ENCODE results near the gene IGFLR1. TPM values are rescaled to one million over a fixed set of nuclear protein-coding genes. Genes with fewer than 3 reads are reported as not detected.
A peak's percentile ranks its signal among the peaks of the same experiment; 100 is the strongest.

Gene IGFLR1
- total RNA-seq, 1 donor from 2014 or later: 16.9 TPM

- H3K4me1 ChIP-seq: peaks cover 19% of the 10 kb centered on the region
- no peaks in the 10 kb centered on the region for H3K27me3 ChIP-seq
- DNase-seq: no peak
- intact Hi-C loops (cut with DNase I): no loop called here
- TF ChIP-seq CTCF (IDR thresholded peaks at IDR 0.05): no peak
- H3K9me3 ChIP-seq: no peaks in the 10 kb centered on the region
- H3K36me3 ChIP-seq: peaks cover 30% of the 10 kb centered on the region
- no peak overlapping the region for H3K27ac ChIP-seq
- H3K4me3 ChIP-seq: no peak overlapping the region
- ATAC-seq: no peak
Observed at GRCh38 chr19:35751839-35752745, 9.8 kb upstream of the IGFLR1 start.

GRCh38 chr19:35750167-35750566, 7.9 kb upstream of the IGFLR1 start:
- Histone ChIP-seq H3K27ac (no peak overlapping the region), H3K9me3 (no peaks in the 10 kb centered on the region), H3K4me3 (no peak overlapping the region), H3K27me3 (no peaks in the 10 kb centered on the region), H3K36me3 (peaks cover 30% of the 10 kb centered on the region), H3K4me1 (peaks cover 25% of the 10 kb centered on the region)
- ATAC-seq (no peak), DNase-seq (no peak)
- intact Hi-C loops (cut with DNase I): no loop called here
- no peak for TF ChIP-seq CTCF (IDR thresholded peaks at IDR 0.05)

GRCh38 chr19:35748106-35749020, 6.1 kb upstream of the IGFLR1 start, which contains the start of gene LIN37:
LIN37 (plus strand) TSS chr19:35748576; CDS start chr19:35748725, 149 bp downstream.
- no peaks in the 10 kb centered on the region for H3K9me3 ChIP-seq
- intact Hi-C loops (cut with DNase I): no loop called here

GRCh38 chr19:35746531-35746930, 4.3 kb upstream of the IGFLR1 start:
- peaks cover 2% of the 10 kb centered on the region for H3K36me3 ChIP-seq
- H3K9me3 ChIP-seq: no peaks in the 10 kb centered on the region
- no peaks in the 10 kb centered on the region for H3K27me3 ChIP-seq
- H3K4me3 ChIP-seq: peak overlapping the region; percentile 93
- TF ChIP-seq CTCF (IDR thresholded peaks at IDR 0.05): no peak
- ATAC-seq: no peak
- intact Hi-C loops (cut with DNase I): no loop called here
- DNase-seq: no peak
- H3K27ac ChIP-seq: peak overlapping the region; percentile 100
- H3K4me1 ChIP-seq: peaks cover 35% of the 10 kb centered on the region

More at GRCh38 chr19:35748106-35749020, 6.1 kb upstream of the IGFLR1 start, which contains the start of gene LIN37:
- Histone ChIP-seq H3K4me1 (peaks cover 32% of the 10 kb centered on the region), H3K4me3 (peak within 1 kb of the TSS; percentile 99), H3K36me3 (peaks cover 20% of the 10 kb centered on the region), H3K27ac (peak within 1 kb of the TSS; percentile 81), H3K27me3 (no peaks in the 10 kb centered on the region)
- ATAC-seq (peak; percentile 91), DNase-seq (peak; percentile 99)
- TF ChIP-seq CTCF (IDR thresholded peaks at IDR 0.05): no peak

GRCh38 chr19:35746087-35746462, 3.8 kb upstream of the IGFLR1 start:
- TF ChIP-seq CTCF (IDR thresholded peaks at IDR 0.05): no peak
- no peak for ATAC-seq

More at GRCh38 chr19:35746087-35746462, 3.8 kb upstream of the IGFLR1 start:
- peak overlapping the region; percentile 100 for H3K27ac ChIP-seq
- DNase-seq: no peak
- H3K36me3 ChIP-seq: no peaks in the 10 kb centered on the region
- H3K27me3 ChIP-seq: no peaks in the 10 kb centered on the region
- peak overlapping the region; percentile 93 for H3K4me3 ChIP-seq
- intact Hi-C loops (cut with DNase I): no loop called here
- no peaks in the 10 kb centered on the region for H3K9me3 ChIP-seq
- peaks cover 37% of the 10 kb centered on the region for H3K4me1 ChIP-seq

Data from upper lobe of right lung (tissue), 1 donor.